Cardiac muscle cell (in vitro differentiated cells and primary cell): ENCODE data around the gene CEACAM8. TPM values are rescaled to one million over a fixed set of nuclear protein-coding genes. Genes with fewer than 3 reads are reported as not detected.

Experiments used
- DNase-seq, 2 donors: peaks; one replicate each; pipeline versions ENCODE4 v3.0.0 to v3.0.0-alpha.2; 2010 to 2017; ENCODE audit warnings: low read depth in 1 of 2, low spot score in 1 of 2
- H3K27ac ChIP-seq: fragments of 200-600 bp; sonication (generic); 2 replicates; pipeline ENCODE4 v1.5.1; 2016
- H3K27me3 ChIP-seq: fragments of 200-600 bp; sonication (generic); 2 replicates; pipeline ENCODE4 v1.6.0; 2016; ENCODE audit warnings: control low read depth
- H3K36me3 ChIP-seq: fragments of 200-600 bp; sonication (generic); 2 replicates; pipeline ENCODE4 v1.5.1; 2016; ENCODE audit warnings: control low read depth
- H3K4me1 ChIP-seq: fragments of 200-600 bp; sonication (generic); 2 replicates; pipeline ENCODE4 v1.8.1; 2017; ENCODE audit warnings: low read depth, mild to moderate bottlenecking, mixed run types
- H3K4me3 ChIP-seq: fragments of 200-600 bp; sonication (generic); 2 replicates; pipeline ENCODE4 v1.5.1; 2016; ENCODE audit warnings: mild to moderate bottlenecking
- H3K9me3 ChIP-seq: fragments of 200-600 bp; sonication (generic); 2 replicates; pipeline ENCODE4 v1.5.1; 2017; ENCODE audit warnings: low read depth, mild to moderate bottlenecking, control low read depth
- polyA plus RNA-seq: library from polyadenylated mRNA; unstranded; fragments of >200 nt; fragmentation: Nextera tagmentation; extraction: Ambion mirVana; gene quantifications from 2 replicates; pipeline ENCODE4 v1.2.1, GENCODE V29; 2016
- total RNA-seq: library from RNA; depleted of rRNA; stranded (reverse); fragments of >200 nt; gene quantifications from 2 replicates; pipeline ENCODE4 v1.2.3, GENCODE V29; 2016
- TF ChIP-seq, protein P1 (sequence below): IDR thresholded peaks from 2 replicates; pipeline ENCODE4 v1.5.1; 2012; ENCODE audit warnings: low read depth, mild to moderate bottlenecking, low read length

CEACAM8 gene
- total and polyA plus RNA-seq, 2 experiments from 2014 or later = 0.46 TPM; not detected in 1

DNA sequence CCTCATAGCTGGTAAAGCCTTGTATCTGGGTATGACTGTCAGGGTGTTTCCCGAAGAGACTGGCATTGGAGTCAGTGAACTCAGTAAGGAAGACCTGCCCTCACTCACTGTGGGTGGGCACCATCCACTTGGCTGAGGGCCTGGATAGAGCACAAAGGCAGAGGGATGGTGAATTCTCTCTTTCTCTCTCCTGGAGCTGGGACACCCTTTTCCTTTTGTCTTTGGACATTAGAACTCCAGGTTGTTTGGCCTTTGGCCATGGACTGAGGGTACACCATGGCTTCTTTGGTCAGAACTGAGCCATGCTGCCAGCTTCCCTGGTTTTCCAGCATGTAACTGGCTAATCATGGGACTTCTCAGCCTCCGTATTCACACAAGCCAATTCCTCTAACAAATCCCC is 61.8 kb downstream of the CEACAM8 start:
- TF ChIP-seq, protein P1, sequence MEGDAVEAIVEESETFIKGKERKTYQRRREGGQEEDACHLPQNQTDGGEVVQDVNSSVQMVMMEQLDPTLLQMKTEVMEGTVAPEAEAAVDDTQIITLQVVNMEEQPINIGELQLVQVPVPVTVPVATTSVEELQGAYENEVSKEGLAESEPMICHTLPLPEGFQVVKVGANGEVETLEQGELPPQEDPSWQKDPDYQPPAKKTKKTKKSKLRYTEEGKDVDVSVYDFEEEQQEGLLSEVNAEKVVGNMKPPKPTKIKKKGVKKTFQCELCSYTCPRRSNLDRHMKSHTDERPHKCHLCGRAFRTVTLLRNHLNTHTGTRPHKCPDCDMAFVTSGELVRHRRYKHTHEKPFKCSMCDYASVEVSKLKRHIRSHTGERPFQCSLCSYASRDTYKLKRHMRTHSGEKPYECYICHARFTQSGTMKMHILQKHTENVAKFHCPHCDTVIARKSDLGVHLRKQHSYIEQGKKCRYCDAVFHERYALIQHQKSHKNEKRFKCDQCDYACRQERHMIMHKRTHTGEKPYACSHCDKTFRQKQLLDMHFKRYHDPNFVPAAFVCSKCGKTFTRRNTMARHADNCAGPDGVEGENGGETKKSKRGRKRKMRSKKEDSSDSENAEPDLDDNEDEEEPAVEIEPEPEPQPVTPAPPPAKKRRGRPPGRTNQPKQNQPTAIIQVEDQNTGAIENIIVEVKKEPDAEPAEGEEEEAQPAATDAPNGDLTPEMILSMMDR = no peak
- Histone ChIP-seq H3K27me3 (no peaks in the 10 kb centered on the region), H3K4me3 (no peak overlapping the region), H3K9me3 (no peaks in the 10 kb centered on the region), H3K27ac (no peak overlapping the region), H3K36me3 (no peaks in the 10 kb centered on the region), H3K4me1 (no peaks in the 10 kb centered on the region)
- no peak for DNase-seq

DNA sequence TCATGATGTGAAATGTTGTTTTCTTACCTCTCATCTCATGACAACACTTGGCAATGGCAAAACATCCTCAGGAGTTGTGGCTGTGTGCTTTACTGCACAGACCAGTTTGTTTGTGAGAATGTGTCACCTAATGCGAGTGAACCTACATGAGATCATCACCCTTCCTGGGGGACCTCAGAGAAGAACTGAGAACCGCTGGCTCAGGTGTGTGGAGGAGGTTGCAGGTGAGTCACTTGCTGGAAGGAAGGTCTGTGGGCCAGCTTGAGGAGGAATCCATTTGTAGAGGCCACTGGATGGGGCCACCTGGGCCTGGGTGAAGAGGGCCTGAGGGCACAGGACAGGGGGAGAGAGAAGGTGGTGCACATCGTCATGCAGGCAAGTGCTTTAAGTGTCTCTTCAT is 63.4 kb downstream of the CEACAM8 start:
- H3K36me3 ChIP-seq = no peaks in the 10 kb centered on the region
- no peaks in the 10 kb centered on the region for H3K9me3 ChIP-seq
- DNase-seq = no peak
- TF ChIP-seq, protein P1 = no peak
- H3K4me1 ChIP-seq = no peaks in the 10 kb centered on the region
- no peaks in the 10 kb centered on the region for H3K27me3 ChIP-seq
- no peak overlapping the region for H3K4me3 ChIP-seq
- no peak overlapping the region for H3K27ac ChIP-seq

Other genes starting within 250 kb of the CEACAM8 start
- 0.95 and 8.2 TPM in 2 replicates for gene CNFN, start 204.6 kb downstream of the CEACAM8 start, total RNA-seq
- gene CNFN, start 204.6 kb downstream of the CEACAM8 start, polyA plus RNA-seq = 7.1 and 12.1 TPM in 2 replicates
- 20.4 and 24.4 TPM in 2 replicates for gene LIPE, start 167.5 kb downstream of the CEACAM8 start, total RNA-seq
- gene LIPE, start 167.5 kb downstream of the CEACAM8 start, polyA plus RNA-seq = 16.6 and 20.2 TPM in 2 replicates
- 0.25 TPM in 1 of 2 replicates, not detected in the other for gene CXCL17, start 152.0 kb downstream of the CEACAM8 start, total RNA-seq
- gene CXCL17, start 152.0 kb downstream of the CEACAM8 start, polyA plus RNA-seq = 0.59 and 1.1 TPM in 2 replicates
- gene CEACAM1, start 66.4 kb downstream of the CEACAM8 start, total RNA-seq = not detected in 2 replicates
- not detected in 2 replicates for gene CEACAM1, start 66.4 kb downstream of the CEACAM8 start, polyA plus RNA-seq
- not detected in 2 replicates for gene PSG3, start 145.6 kb upstream of the CEACAM8 start, total RNA-seq
- not detected in 2 replicates for gene PSG3, start 145.6 kb upstream of the CEACAM8 start, polyA plus RNA-seq
- not detected in 2 replicates for gene PSG8, start 170.8 kb upstream of the CEACAM8 start, total RNA-seq
- not detected in 2 replicates for gene PSG8, start 170.8 kb upstream of the CEACAM8 start, polyA plus RNA-seq